Fibroblast of skin of abdomen (primary cell): ENCODE data around the gene EXPH5.

Source experiments
- DNase-seq: peaks from one replicate; pipeline ENCODE4 v3.0.0-alpha.2; 2013

Gene EXPH5

DNA sequence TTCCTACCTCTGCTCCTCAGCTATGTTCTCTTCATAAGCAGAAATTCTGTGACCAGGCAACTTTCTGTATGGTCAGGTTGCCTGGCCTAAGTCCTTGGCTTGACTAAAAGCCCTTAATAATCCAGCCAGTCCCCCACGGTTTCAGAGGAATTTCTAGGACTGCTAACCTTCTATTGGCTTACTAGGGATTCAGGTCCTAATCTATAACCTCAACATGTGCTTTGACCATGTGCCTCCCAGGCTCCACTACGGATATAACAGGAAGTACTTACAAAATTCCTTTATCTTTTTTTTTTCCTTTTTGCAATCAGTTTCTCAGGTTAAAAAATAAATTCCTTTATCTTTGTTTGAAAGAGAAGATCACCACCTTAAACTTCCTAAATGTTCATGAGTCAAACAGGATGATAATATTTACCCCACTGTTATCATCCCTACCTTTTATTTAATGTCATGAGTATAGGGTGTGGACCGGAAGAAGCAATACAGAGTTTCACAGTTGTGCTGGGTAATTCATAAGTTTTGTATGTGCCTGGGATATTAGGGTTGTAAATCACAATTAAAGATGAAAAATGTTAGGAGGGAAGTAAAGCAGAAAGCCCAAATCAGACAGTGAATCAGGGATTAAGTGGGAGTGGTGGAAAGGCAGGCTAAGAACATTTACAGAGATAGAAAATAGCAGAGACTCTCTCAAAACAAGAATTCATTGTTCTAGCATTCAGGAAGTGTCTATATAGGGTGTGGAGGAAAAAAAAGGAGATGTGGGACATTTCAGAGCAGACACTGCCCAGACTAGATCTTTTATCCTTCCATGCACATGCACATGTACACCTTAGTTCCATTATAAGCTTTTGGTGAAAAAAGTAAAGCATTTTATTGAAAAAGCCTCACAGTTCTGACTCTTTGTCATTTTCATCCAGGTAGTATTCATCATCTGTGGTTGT is 84.6 kb downstream of the EXPH5 start:
- DNase-seq: no peak

- DNase-seq: no peak
Observed at GRCh38 chr11:108501396-108501795, 92.2 kb downstream of the EXPH5 start.

DNA sequence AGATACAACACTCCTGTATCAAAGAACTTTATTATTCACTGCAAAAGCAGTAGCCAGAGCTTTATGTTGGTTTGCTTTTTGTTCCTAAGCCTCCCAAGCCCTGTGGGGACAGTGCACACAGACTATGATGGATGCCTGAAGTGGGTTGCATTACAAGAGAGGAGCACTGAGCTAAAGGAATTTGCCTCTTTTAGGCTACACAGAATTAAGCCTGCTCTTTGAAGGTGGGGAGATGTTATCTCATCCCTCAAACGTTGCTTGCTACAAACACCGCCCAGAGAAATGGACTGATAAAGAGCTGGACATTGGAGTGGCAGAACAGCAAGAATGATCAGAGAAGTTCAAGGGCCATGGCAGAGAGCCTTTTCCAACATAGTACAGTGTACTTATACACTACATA is 92.8 kb downstream of the EXPH5 start:
- no peak for DNase-seq

DNA sequence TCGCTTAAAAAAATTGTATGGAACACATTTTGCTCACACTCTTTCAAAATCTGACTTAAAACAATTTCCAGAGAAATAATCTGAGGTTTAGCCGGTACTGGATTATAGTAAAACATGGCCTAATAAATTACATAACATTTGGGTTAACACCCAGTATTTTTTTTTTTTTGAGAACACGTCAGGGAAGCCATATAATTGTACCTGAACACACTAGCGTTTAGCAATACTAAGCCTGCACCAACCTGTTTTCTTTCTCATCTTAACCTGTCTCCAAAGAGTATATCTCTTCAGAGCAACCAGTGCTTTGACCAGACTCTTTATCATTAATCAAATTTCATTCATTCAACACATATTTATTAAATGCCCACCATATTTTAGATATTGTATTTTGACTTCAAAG is 93.4 kb downstream of the EXPH5 start:
- no peak for DNase-seq

DNA sequence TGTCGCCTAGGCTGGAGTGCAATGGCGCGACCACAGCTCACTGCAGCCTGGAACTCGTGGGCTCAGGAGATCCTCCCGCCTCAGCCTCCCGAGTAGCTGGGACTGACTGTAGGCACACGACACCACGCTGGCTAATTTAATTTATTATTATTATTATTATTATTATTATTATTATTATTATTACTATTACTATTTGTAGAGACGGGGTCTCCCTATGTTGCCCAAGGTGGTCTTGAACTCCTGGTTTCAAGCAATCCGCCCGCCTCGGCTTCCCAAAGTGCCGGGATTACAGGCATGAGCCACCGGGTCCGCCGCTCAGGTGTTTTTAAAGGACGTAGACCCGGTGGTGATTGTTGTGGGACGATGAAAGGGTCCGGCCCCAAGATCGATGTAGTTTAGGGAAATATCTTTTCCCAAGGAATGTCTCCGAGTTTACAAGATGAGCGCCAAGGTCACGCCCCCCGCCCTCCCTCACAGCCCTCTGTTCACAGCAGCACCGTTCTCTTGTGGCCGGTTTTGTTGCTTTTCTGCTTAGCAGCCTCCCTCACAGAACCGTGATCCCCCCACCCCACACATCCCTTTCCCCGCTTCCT is 94.7 kb downstream of the EXPH5 start:
- DNase-seq: no peak

DNA sequence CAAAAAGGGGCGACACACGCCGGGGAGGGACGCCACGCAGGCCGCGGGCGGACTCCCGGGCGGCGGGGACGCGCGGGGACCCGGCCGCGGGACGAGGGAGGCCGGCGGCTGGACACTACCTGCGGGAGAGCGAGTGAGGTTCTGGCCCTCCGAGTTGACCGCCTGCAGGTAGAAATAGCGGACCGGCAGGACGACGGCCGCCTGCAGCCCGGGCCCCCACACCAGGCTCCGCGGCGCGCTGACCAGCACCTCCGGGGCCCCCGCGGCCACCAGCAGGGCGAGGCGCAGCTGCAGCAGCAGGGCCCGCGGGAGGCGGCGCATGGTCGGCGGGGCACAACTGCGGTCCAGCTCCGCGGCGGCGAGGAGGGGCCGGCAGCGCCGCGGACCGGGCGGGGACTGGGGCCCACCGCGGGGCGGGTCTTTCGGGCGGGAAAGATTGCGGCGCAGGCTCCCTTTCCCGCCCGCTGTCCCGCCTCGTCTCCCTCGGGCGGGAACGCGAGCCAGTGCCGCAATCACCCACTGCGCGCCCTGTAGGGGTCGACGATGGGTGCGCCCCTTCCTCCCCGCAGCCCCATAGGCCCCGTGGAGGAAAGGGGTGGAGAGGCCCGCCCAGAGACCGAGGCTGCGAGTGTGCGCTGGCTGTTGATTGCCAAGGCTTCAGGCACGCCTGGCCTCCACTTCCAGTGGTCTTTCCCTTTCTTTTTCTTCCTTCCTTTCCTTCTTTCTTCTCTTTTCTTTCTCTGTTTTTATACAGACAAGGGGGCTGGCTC is 95.3 kb downstream of the EXPH5 start, which contains the start of gene POGLUT3:
TSS of gene POGLUT3 (minus strand) at position 339 of the 770 bp plus-strand sequence. CDS start at position 321, 18 bp downstream.
- DNase-seq: peak; percentile 68

GRCh38 chr11:108497317-108498045 is 96.1 kb downstream of the EXPH5 start:
- peak; percentile 99 for DNase-seq

GRCh38 chr11:108496643-108497256 is 96.8 kb downstream of the EXPH5 start:
- peak; percentile 21 for DNase-seq

GRCh38 chr11:108495326-108495725 is 98.2 kb downstream of the EXPH5 start:
- no peak for DNase-seq

DNA sequence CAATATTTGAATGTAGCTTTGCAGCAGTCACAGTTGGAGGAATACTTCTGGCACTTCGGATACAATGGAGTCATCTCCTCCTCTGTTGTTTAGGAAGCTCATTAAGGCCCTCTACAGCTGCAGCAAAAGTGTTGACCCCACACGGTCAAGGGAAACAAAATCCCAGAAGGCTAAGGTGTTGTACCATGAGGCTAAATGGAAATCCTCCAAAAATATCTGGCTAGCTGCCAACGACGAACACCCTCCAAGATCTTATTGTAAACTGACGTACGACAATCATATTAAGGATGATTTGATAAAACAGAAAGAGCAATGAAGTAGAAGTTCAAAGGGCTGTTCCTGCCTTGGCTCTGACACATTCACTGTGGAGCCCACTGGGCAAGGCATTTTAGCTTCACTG is 99.4 kb downstream of the EXPH5 start:
- DNase-seq: no peak

DNA sequence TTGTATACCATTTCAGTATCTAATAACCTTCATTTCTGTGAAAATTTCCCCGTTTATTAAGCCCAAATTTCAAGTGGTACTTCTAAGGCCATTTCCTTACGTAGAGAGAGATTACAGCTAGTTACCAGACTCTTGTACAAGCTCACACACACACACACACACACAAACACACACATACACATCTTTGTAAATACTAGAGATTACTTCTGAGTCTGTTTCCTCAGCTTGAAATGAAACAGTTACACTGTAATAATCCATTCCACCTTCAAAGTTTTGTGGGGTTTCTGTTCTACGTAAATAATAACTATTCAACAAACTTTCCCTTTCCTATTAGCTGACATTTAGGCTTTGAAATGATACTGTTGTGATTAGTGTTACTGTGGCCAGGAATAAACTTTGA is 101.6 kb downstream of the EXPH5 start:
- DNase-seq: no peak

DNA sequence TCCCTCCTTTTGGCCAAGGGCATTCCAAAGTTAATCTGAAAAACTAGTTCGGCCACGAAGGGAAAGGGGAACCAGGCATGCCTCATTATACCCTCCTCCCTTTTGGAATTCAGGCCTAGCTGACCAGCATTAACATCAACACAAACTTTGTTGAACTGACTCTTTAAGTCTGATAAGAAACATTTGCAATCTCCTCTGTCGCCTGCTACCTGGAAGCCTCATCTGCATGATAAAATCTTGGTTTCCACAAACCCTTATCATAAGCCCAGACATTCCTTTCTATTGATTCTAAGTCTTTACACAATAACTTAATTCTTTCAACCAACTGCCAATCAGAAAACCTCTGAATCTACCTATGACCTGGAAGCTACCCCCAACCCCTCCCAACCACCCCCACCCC is 106.7 kb downstream of the EXPH5 start:
- no peak for DNase-seq

- DNase-seq: no peak
Observed at GRCh38 chr11:108486331-108486730, 107.2 kb downstream of the EXPH5 start.

DNA sequence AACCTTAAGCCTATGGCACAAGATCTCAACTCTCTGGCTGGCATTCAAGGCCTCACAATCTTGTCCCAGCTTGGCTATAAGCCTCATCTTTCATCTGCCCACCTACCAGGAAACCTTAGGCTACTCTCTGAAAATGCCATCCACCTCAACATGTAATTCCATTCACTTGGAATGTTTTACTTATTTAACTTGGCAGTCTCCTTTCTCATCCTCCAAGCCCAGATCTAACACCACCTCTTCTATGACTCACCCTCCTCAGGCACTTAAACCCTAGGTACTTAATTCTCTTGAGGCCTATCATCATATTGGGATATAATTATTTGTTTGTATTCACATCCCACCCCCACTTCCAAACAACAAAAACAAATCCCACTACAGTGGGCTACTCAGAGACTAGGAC is 110.4 kb downstream of the EXPH5 start:
- no peak for DNase-seq

GRCh38 chr11:108474664-108475463 is 118.7 kb downstream of the EXPH5 start:
- DNase-seq: no peak

GRCh38 chr11:108472681-108473080 is 120.9 kb downstream of the EXPH5 start:
- DNase-seq: no peak

DNA sequence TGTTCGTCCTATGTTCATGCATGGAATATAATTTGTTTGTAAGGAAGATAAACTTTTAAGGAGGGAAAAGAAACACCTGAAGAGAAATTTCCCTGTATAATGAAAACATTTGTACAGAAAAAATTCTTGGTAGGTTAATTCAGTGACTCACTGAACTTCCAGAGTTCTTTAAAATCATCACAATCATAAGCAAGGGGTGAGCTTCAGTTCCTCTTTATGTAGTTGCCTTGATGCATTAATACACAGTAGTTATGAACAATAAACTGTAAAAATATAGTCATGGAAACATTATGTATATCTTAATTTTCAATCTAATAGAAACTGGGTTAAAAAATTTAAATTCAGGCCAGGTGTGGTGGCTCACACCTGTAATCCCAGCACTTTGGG is 125.1 kb downstream of the EXPH5 start:
- no peak for DNase-seq

- peak; percentile 97 for DNase-seq
Observed at GRCh38 chr11:108467091-108467823, 126.3 kb downstream of the EXPH5 start, which contains the start of gene C11orf65. C11orf65 (minus strand) TSS chr11:108467529; CDS start chr11:108461559, 5,970 bp downstream.

DNA sequence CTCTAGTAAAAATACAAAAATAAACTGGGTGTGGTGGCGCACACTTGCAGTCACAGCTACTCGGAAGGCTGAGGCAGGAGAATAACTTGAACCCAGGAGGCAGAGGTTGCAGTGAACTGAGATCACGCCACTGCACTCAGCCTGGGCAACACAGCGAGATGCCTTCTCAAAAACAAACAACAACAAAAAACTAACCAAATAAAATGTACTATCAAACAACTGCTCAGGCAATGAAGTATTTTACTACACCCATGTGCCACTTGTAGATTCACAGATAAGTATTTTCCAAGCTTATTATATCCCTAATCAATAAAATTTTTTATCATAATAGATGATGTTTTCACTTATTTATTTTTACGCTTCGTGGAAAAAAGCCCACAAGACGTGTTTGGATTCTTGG is 127.2 kb downstream of the EXPH5 start:
- no peak for DNase-seq
